Mammary epithelial cell (primary cell): ENCODE results near the gene GOLGA3.

Experiments
- CTCF ChIP-seq, 2 donors: IDR thresholded peaks in 1 of 2; conservative IDR thresholded peaks in 1 of 2; 2 replicates each; pipeline ENCODE4 v1.5.1; 2011 to 2012; ENCODE audit warnings: inconsistent platforms in 2 of 2, low read length in 2 of 2, mild to moderate bottlenecking in 2 of 2, control low read depth in 1 of 2, low read depth in 1 of 2; ENCODE audit not compliant: insufficient read depth in 1 of 2; ENCODE audit errors: extremely low read depth in 1 of 2
- EZH2 ChIP-seq: IDR thresholded peaks from 2 replicates; pipeline ENCODE4 v1.6.1; 2012; ENCODE audit warnings: low read length, inconsistent platforms, borderline replicate concordance

- TF ChIP-seq CTCF (conservative IDR thresholded peaks at IDR 0.05 in 1 of 2, IDR thresholded peaks at IDR 0.05 in 1 of 2; ENCODE audit: extremely low read depth in 1 of 2, insufficient read depth in 1 of 2, low read depth in 1 of 2, low read length in 2 of 2) (no peak), EZH2 (no peak)
These were observed 94.5 kb downstream of the GOLGA3 start for GRCh38 chr12:132734206-132734605.
